OCI-LY7 (cell line): ENCODE results near the gene PAOX. TPM values are rescaled to one million over a fixed set of nuclear protein-coding genes. Genes with fewer than 3 reads are reported as not detected.

ENCODE experiments used
- BruUV-seq: library from RNA; stranded (reverse); fragments of 400-500 nt; replicated peaks from 2 replicates; lab custom pipeline; 2021; lab: Mats Ljungman, UMichigan
- CTCF ChIA-PET: fragments of 300-600 bp; sonication (Branson Sonifier 250); formaldehyde crosslinking; loops from one replicate; lab custom pipeline; 2022; ENCODE audit warnings: antibody characterized with exemption; ENCODE audit not compliant: unreplicated experiment; lab: Charles Lee
- POLR2A ChIA-PET: fragments of 300-600 bp; sonication (Branson Sonifier 250); formaldehyde crosslinking; loops from one replicate; lab custom pipeline; 2022; ENCODE audit warnings: antibody characterized with exemption; lab: Charles Lee
- DNase-seq: peaks from one replicate; pipeline ENCODE4 v3.0.0-alpha.2; 2015; ENCODE audit warnings: low spot score
- H2AFZ ChIP-seq: fragments of 200-600 bp; sonication (generic), shearing (Covaris generic); 2 replicates; pipeline ENCODE4 v1.6.1; 2014; ENCODE audit warnings: mild to moderate bottlenecking, antibody characterized with exemption, low read length, moderate library complexity
- H3K27ac ChIP-seq: fragments of 200-600 bp; sonication (generic); 2 replicates; pipeline ENCODE4 v1.5.1; 2014; ENCODE audit warnings: mixed run types, low read depth, mild to moderate bottlenecking, moderate library complexity, low read length, inconsistent platforms; ENCODE audit not compliant: poor library complexity, severe bottlenecking
- H3K36me3 ChIP-seq: fragments of 200-600 bp; sonication (generic); 2 replicates; pipeline ENCODE4 v1.6.1; 2014; ENCODE audit warnings: mild to moderate bottlenecking, antibody characterized with exemption, low read length, moderate library complexity, mixed read lengths; ENCODE audit not compliant: insufficient read depth
- H3K4me1 ChIP-seq: fragments of 200-600 bp; sonication (generic); 2 replicates; pipeline ENCODE4 v1.5.1; 2014; ENCODE audit warnings: mild to moderate bottlenecking, low read length; ENCODE audit not compliant: insufficient read depth, poor library complexity, severe bottlenecking
- H3K4me2 ChIP-seq: fragments of 200-600 bp; sonication (generic); 2 replicates; pipeline ENCODE4 v1.6.1; 2014; ENCODE audit warnings: mild to moderate bottlenecking, low read length
- H3K4me3 ChIP-seq: fragments of 200-600 bp; sonication (generic); 2 replicates; pipeline ENCODE4 v1.5.1; 2014; ENCODE audit warnings: mild to moderate bottlenecking, low read depth, low read length; ENCODE audit not compliant: poor library complexity, severe bottlenecking
- H3K79me2 ChIP-seq: fragments of 200-600 bp; sonication (generic); 2 replicates; pipeline ENCODE4 v1.6.1; 2016; ENCODE audit warnings: low read depth, mild to moderate bottlenecking, low read length, moderate library complexity, mixed read lengths; ENCODE audit not compliant: insufficient read depth
- H3K9me2 ChIP-seq: fragments of 200-600 bp; sonication (generic); 2 replicates; pipeline ENCODE4 v1.6.1; 2016; ENCODE audit warnings: mild to moderate bottlenecking, low read length, mixed read lengths; ENCODE audit not compliant: insufficient read depth
- H3K9me3 ChIP-seq: fragments of 200-600 bp; sonication (generic); 2 replicates; pipeline ENCODE4 v1.6.1; 2014; ENCODE audit warnings: mild to moderate bottlenecking, mixed run types, low read length, mixed read lengths
- H4K20me1 ChIP-seq: fragments of 200-600 bp; sonication (generic); 2 replicates; pipeline ENCODE4 v1.6.1; 2014; ENCODE audit warnings: mild to moderate bottlenecking, antibody characterized with exemption, low read length, moderate library complexity, mixed read lengths; ENCODE audit not compliant: insufficient read depth
- EZH2phosphoT487 ChIP-seq: fragments of 200-600 bp; sonication (generic); IDR thresholded peaks from 2 replicates; pipeline ENCODE4 v1.6.1; 2018; ENCODE audit warnings: low read depth, borderline replicate concordance, mild to moderate bottlenecking, mixed run types, antibody characterized with exemption, low read length, moderate library complexity, mixed read lengths
- intact Hi-C: fragments of 100-400 bp; cut with micrococcal nuclease; formaldehyde crosslinking; loops from one replicate; pipeline ENCODE4 v1.10.0; 2022; ENCODE audit not compliant: unreplicated experiment
- total RNA-seq, 2 experiments: library from RNA; depleted of rRNA in 1 of 2; stranded (reverse); fragments of >200 nt in 1 of 2; shearing (Covaris generic) in 1 of 2; gene quantifications; 2 replicates each; pipeline ENCODE4 v1.2.3, GENCODE V29; 2014 to 2022
- TF ChIP-seq, protein P1 (sequence below): fragments of 200-600 bp; sonication (generic); conservative IDR thresholded peaks from 2 replicates; pipeline ENCODE4 v1.5.1; 2014; ENCODE audit warnings: mild to moderate bottlenecking, antibody characterized with exemption, low read length, moderate library complexity, mixed read lengths

Gene PAOX
- total RNA-seq, 2 experiments from 2014 or later = 10.7 to 28.1 TPM

DNA sequence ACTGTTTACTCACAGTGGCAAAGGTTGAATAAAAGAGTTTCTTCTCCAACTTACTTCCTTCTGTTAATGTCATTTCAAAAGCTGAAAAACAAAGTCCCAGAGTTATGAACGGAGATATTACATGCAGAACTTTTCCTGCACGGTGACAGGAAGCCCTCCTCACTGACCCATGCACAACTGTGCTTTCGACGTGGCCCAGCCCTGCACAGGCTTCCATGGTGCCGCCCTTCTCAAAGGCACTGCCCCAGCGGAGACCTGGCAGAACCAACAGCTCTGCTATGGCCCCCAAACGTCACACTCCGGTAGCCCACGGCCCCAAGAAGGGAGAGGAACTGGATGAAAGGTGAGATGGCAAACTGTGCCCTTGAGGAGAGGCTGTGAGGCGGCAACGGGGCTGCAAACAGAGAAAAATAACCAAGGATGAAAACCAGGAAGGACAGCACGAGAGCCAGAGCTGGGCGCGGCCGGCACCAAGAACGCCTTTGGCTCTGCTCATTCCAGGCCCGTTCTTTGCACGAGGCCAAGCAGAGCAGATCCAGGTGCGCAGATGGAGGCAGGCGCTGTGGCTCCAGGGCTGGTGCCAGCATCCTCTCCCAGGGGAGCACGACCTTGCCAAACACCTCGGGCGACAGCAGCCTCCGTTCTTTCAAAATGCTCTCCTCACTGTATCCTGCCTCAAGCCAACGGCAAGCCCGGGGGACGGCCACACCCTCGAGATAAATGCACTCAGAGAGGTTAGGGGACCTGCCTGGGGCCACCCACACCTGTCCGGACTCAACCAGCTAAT is 14.2 kb upstream of the PAOX start:
- Histone ChIP-seq H3K4me3 (no peak overlapping the region), H3K9me2 (no peaks in the 10 kb centered on the region), H2AFZ (no peak overlapping the region), H3K27ac (no peak overlapping the region), H3K36me3 (peaks cover 25% of the 10 kb centered on the region), H3K9me3 (no peaks in the 10 kb centered on the region), H3K79me2 (no peaks in the 10 kb centered on the region), H3K4me1 (no peaks in the 10 kb centered on the region), H3K4me2 (no peak overlapping the region), H4K20me1 (no peaks in the 10 kb centered on the region)
- BruUV-seq = no TSS peak
- intact Hi-C loops = no loop called here
- CTCF ChIA-PET = no interaction called here
- POLR2A ChIA-PET = interaction anchor here (0.6 kb wide), 1 partner anchor 41 kb away, joined by 3 read pairs; no protein-coding TSS in a partner anchor
- DNase-seq = no peak
- TF ChIP-seq, protein P1, sequence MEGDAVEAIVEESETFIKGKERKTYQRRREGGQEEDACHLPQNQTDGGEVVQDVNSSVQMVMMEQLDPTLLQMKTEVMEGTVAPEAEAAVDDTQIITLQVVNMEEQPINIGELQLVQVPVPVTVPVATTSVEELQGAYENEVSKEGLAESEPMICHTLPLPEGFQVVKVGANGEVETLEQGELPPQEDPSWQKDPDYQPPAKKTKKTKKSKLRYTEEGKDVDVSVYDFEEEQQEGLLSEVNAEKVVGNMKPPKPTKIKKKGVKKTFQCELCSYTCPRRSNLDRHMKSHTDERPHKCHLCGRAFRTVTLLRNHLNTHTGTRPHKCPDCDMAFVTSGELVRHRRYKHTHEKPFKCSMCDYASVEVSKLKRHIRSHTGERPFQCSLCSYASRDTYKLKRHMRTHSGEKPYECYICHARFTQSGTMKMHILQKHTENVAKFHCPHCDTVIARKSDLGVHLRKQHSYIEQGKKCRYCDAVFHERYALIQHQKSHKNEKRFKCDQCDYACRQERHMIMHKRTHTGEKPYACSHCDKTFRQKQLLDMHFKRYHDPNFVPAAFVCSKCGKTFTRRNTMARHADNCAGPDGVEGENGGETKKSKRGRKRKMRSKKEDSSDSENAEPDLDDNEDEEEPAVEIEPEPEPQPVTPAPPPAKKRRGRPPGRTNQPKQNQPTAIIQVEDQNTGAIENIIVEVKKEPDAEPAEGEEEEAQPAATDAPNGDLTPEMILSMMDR = no peak

- no peak for DNase-seq
- Histone ChIP-seq H3K4me3 (no peak overlapping the region), H3K9me2 (no peaks in the 10 kb centered on the region), H2AFZ (no peak overlapping the region), H3K79me2 (no peaks in the 10 kb centered on the region), H3K9me3 (no peaks in the 10 kb centered on the region), H3K36me3 (peaks cover 27% of the 10 kb centered on the region), H3K4me1 (no peaks in the 10 kb centered on the region), H3K27ac (no peak overlapping the region), H4K20me1 (no peaks in the 10 kb centered on the region), H3K4me2 (no peak overlapping the region)
- intact Hi-C loops = no loop called here
- POLR2A ChIA-PET = no interaction called here
- TF ChIP-seq EZH2phosphoT487 = no peak
- TF ChIP-seq, protein P1 = no peak
- CTCF ChIA-PET = no interaction called here
- no TSS peak for BruUV-seq
These were observed 13.5 kb upstream of the PAOX start for GRCh38 chr10:133365461-133366129.

- H3K36me3 ChIP-seq = peaks cover 27% of the 10 kb centered on the region
- no peak overlapping the region for H3K4me3 ChIP-seq
- CTCF ChIA-PET = no interaction called here
These were observed 13.0 kb upstream of the PAOX start for GRCh38 chr10:133366130-133366478.

More at GRCh38 chr10:133366130-133366478, 13.0 kb upstream of the PAOX start:
- H2AFZ ChIP-seq = no peak overlapping the region
- DNase-seq = no peak
- H3K9me2 ChIP-seq = no peaks in the 10 kb centered on the region
- POLR2A ChIA-PET = no interaction called here
- no peaks in the 10 kb centered on the region for H3K79me2 ChIP-seq
- BruUV-seq = no TSS peak
- H4K20me1 ChIP-seq = no peaks in the 10 kb centered on the region
- intact Hi-C loops = no loop called here
- H3K4me2 ChIP-seq = no peak overlapping the region
- no peaks in the 10 kb centered on the region for H3K4me1 ChIP-seq
- no peak for TF ChIP-seq EZH2phosphoT487
- TF ChIP-seq, protein P1 = no peak
- no peak overlapping the region for H3K27ac ChIP-seq
- H3K9me3 ChIP-seq = no peaks in the 10 kb centered on the region
